Hepatocyte (in vitro differentiated cells): ENCODE data around the gene DCST1. TPM values are rescaled to one million over a fixed set of nuclear protein-coding genes. Genes with fewer than 3 reads are reported as not detected.

Experiments used
- DNase-seq: peaks from one replicate; pipeline ENCODE4 v3.0.0-alpha.2; 2016; ENCODE audit warnings: low spot score
- H2AFZ ChIP-seq: fragments of 200-600 bp; sonication (generic); 2 replicates; pipeline ENCODE4 v1.6.0; 2016; ENCODE audit warnings: antibody characterized with exemption, mild to moderate bottlenecking
- H3K27ac ChIP-seq: fragments of 200-600 bp; sonication (generic); 2 replicates; pipeline ENCODE4 v1.5.1; 2016; ENCODE audit warnings: mild to moderate bottlenecking
- H3K27me3 ChIP-seq: fragments of 200-600 bp; sonication (generic); 2 replicates; pipeline ENCODE4 v1.6.1; 2016
- H3K36me3 ChIP-seq: fragments of 200-600 bp; sonication (generic); replicated peaks from 2 replicates; pipeline ENCODE4 v1.5.1; 2016; ENCODE audit warnings: low read depth; ENCODE audit not compliant: insufficient read depth
- H3K4me1 ChIP-seq: fragments of 200-600 bp; sonication (generic); 2 replicates; pipeline ENCODE4 v1.5.1; 2016; ENCODE audit warnings: mild to moderate bottlenecking, moderate library complexity; ENCODE audit not compliant: insufficient read depth
- H3K4me2 ChIP-seq: fragments of 200-600 bp; sonication (generic); 2 replicates; pipeline ENCODE4 v1.6.0; 2016
- H3K4me3 ChIP-seq: fragments of 200-600 bp; sonication (generic); 2 replicates; pipeline ENCODE4 v1.5.1; 2016; ENCODE audit warnings: mild to moderate bottlenecking
- H3K79me2 ChIP-seq: fragments of 200-600 bp; sonication (generic); 2 replicates; pipeline ENCODE4 v1.6.0; 2017; ENCODE audit warnings: mild to moderate bottlenecking
- H3K9me2 ChIP-seq: fragments of 200-600 bp; sonication (generic); replicated peaks from 2 replicates; pipeline ENCODE4 v1.6.0; 2017; ENCODE audit warnings: mild to moderate bottlenecking; ENCODE audit not compliant: insufficient read depth
- H3K9me3 ChIP-seq: fragments of 200-600 bp; sonication (generic); 2 replicates; pipeline ENCODE4 v1.5.1; 2016; ENCODE audit warnings: low read depth, mild to moderate bottlenecking
- H4K20me1 ChIP-seq: fragments of 200-600 bp; sonication (generic); 2 replicates; pipeline ENCODE4 v1.6.0; 2016; ENCODE audit warnings: mild to moderate bottlenecking; ENCODE audit not compliant: insufficient read depth, poor library complexity, severe bottlenecking
- CTCF ChIP-seq: fragments of 200-600 bp; sonication (generic); IDR thresholded peaks from 2 replicates; pipeline ENCODE4 v1.5.1; 2016; ENCODE audit warnings: antibody characterized with exemption, mild to moderate bottlenecking; ENCODE audit not compliant: poor library complexity
- EZH2 ChIP-seq: fragments of 200-600 bp; sonication (generic); IDR thresholded peaks from 2 replicates; pipeline ENCODE4 v1.6.1; 2016; ENCODE audit warnings: antibody characterized with exemption, mild to moderate bottlenecking, borderline replicate concordance
- EZH2phosphoT487 ChIP-seq: fragments of 200-600 bp; sonication (generic); IDR thresholded peaks from one replicate; pipeline ENCODE4 v1.6.1; 2018; ENCODE audit warnings: antibody characterized with exemption, mild to moderate bottlenecking, low read depth, moderate library complexity; ENCODE audit not compliant: unreplicated experiment, severe bottlenecking
- WGBS: methylation state at CpG from one replicate; pipeline ENCODE4 v1.1.6; 2016; ENCODE audit warnings: low lambda C conversion rate; ENCODE audit errors: missing lambda C conversion rate; 5-methylcytosine and 5-hydroxymethylcytosine counted together
- polyA plus RNA-seq: library from polyadenylated mRNA; unstranded; fragments of >200 nt; fragmentation: Nextera tagmentation; extraction: Ambion mirVana; gene quantifications from 2 replicates; pipeline ENCODE4 v1.2.1, GENCODE V29; 2016
- total RNA-seq: library from RNA; depleted of rRNA; stranded (reverse); fragments of >200 nt; gene quantifications from 2 replicates; pipeline ENCODE4 v1.2.3, GENCODE V29; 2014

The DCST1 gene
- total and polyA plus RNA-seq, 2 experiments from 2014 or later: 0.60 TPM; not detected in 1

GRCh38 chr1:155063550-155064110, 30.0 kb downstream of the DCST1 start, which contains the start of gene EFNA4:
TSS of gene EFNA4 (plus strand) at chr1:155063740. CDS start at chr1:155063824, 84 bp downstream.
- Histone ChIP-seq H3K27me3 (no peaks in the 10 kb centered on the region), H4K20me1 (peaks cover 3% of the 10 kb centered on the region), H2AFZ (peak within 1 kb of the TSS; percentile 50), H3K27ac (peak within 1 kb of the TSS; percentile 97), H3K9me2 (no peaks in the 10 kb centered on the region), H3K4me3 (peak within 1 kb of the TSS; percentile 77), H3K36me3 (no peaks in the 10 kb centered on the region), H3K9me3 (no peaks in the 10 kb centered on the region), H3K4me1 (peaks cover 15% of the 10 kb centered on the region), H3K4me2 (peak within 1 kb of the TSS; percentile 93), H3K79me2 (peaks cover 28% of the 10 kb centered on the region)
- under 1% methylated on average over 42 of the region's 57 CpGs for WGBS
- peak; percentile 94 for DNase-seq
- TF ChIP-seq EZH2phosphoT487 (no peak), EZH2 (no peak), CTCF (no peak)

- Histone ChIP-seq H3K9me3 (no peaks in the 10 kb centered on the region), H3K36me3 (no peaks in the 10 kb centered on the region), H3K4me1 (peaks cover 15% of the 10 kb centered on the region), H3K4me3 (peak overlapping the region; percentile 77), H3K4me2 (peak overlapping the region; percentile 93), H4K20me1 (peaks cover 3% of the 10 kb centered on the region), H3K27ac (peak overlapping the region; percentile 97), H3K9me2 (no peaks in the 10 kb centered on the region), H2AFZ (peak overlapping the region; percentile 50), H3K79me2 (peaks cover 28% of the 10 kb centered on the region), H3K27me3 (no peaks in the 10 kb centered on the region)
- TF ChIP-seq EZH2phosphoT487: no peak
- TF ChIP-seq CTCF: no peak
- no peak for TF ChIP-seq EZH2
- WGBS: 3% methylated on average over 13 of the region's 14 CpGs
- peak; percentile 81 for DNase-seq
Observed at GRCh38 chr1:155064111-155064831, 30.6 kb downstream of the DCST1 start.

- Histone ChIP-seq H3K4me2 (peak overlapping the region; percentile 93), H3K4me1 (peaks cover 18% of the 10 kb centered on the region), H2AFZ (no peak overlapping the region), H3K9me2 (no peaks in the 10 kb centered on the region), H3K36me3 (no peaks in the 10 kb centered on the region), H3K27ac (peak overlapping the region; percentile 97), H4K20me1 (peaks cover 3% of the 10 kb centered on the region), H3K9me3 (no peaks in the 10 kb centered on the region), H3K4me3 (peak overlapping the region; percentile 77), H3K79me2 (peaks cover 28% of the 10 kb centered on the region), H3K27me3 (no peaks in the 10 kb centered on the region)
- DNase-seq: no peak
- 54% methylated on average over 5 of the region's 5 CpGs for WGBS
- no peak for TF ChIP-seq EZH2phosphoT487
Observed at GRCh38 chr1:155064832-155065429, 31.3 kb downstream of the DCST1 start.

- H4K20me1 ChIP-seq: peaks cover 3% of the 10 kb centered on the region
- no peaks in the 10 kb centered on the region for H3K36me3 ChIP-seq
Observed at GRCh38 chr1:155066777-155067176, 33.2 kb downstream of the DCST1 start.

More at GRCh38 chr1:155066777-155067176, 33.2 kb downstream of the DCST1 start:
- H3K9me3 ChIP-seq: no peaks in the 10 kb centered on the region
- H3K4me1 ChIP-seq: peaks cover 30% of the 10 kb centered on the region
- no peak overlapping the region for H3K27ac ChIP-seq
- no peak overlapping the region for H3K4me3 ChIP-seq
- H3K4me2 ChIP-seq: no peak overlapping the region
- no peak for DNase-seq
- H3K9me2 ChIP-seq: no peaks in the 10 kb centered on the region
- peaks cover 2% of the 10 kb centered on the region for H3K27me3 ChIP-seq
- no peak overlapping the region for H2AFZ ChIP-seq
- TF ChIP-seq EZH2: no peak
- no peak for TF ChIP-seq CTCF
- TF ChIP-seq EZH2phosphoT487: no peak
- peaks cover 28% of the 10 kb centered on the region for H3K79me2 ChIP-seq
- 93% methylated on average over 8 of the region's 8 CpGs for WGBS
